Measurements from ENCODE around the gene CPNE6. TPM values are rescaled to one million over a fixed set of nuclear protein-coding genes. Genes with fewer than 3 reads are reported as not detected.

The CPNE6 gene
- polyA plus RNA-seq, 1 donor (not counting 4 experiments of a cell fraction or from before 2014, with no cell fraction given): not detected

DNA sequence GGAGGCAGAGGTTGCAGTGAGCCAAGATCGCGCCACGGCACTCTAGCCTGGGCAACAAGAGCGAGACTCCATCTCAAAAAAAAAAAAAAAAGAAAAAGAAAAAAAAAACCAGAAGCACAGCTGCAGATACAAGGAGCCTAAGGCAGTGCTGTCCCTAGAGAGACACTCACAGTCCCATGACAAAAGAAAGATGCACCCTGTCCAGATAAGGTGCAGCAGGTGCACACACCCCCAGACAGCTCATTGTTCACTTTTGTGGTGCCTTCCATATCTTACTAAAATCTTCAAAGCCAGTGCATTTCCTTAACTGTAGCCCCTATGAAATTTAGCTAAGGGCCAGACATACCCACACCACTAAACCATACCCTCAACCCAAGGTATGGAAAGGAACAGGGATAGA is 51.1 kb downstream of the CPNE6 start:
- H3K4me2 ChIP-seq (ENCODE audit: control insufficient read depth, extremely low read depth, insufficient read depth, low read depth, low read length): no peak overlapping the region
- no peaks in the 10 kb centered on the region for H3K79me2 ChIP-seq (ENCODE audit: control insufficient read depth, insufficient read depth, low read length)
- DNase-seq (ENCODE audit: low read depth, low spot score): no peak
- peaks cover 24 to 33% of the 10 kb centered on the region in 2 experiments for H3K36me3 ChIP-seq (ENCODE audit: control insufficient read depth in 2 of 2, extremely low read depth in 1 of 2, insufficient read depth in 2 of 2, low read length in 2 of 2)
- H3K9ac ChIP-seq (ENCODE audit: control insufficient read depth, extremely low read depth, insufficient read depth, low read length): no peak overlapping the region
- TF ChIP-seq EZH2 (IDR thresholded peaks at IDR 0.05; ENCODE audit: low read length): no peak
- no peaks in the 10 kb centered on the region for H3K27me3 ChIP-seq (ENCODE audit: control insufficient read depth, extremely low read depth, insufficient read depth, low read length)
- no peaks in the 10 kb centered on the region for H3K4me1 ChIP-seq (ENCODE audit: control insufficient read depth, extremely low read depth, insufficient read depth, low read length)
- H2AFZ ChIP-seq (ENCODE audit: control insufficient read depth, low read length): no peak overlapping the region
- H3K9me1 ChIP-seq (ENCODE audit: control insufficient read depth, extremely low read depth, insufficient read depth, low read length): no peaks in the 10 kb centered on the region
- no peak for FAIRE-seq
- H3K27ac ChIP-seq (ENCODE audit: control insufficient read depth, insufficient read depth, low read length): no peak overlapping the region
- no peak overlapping the region for H3K4me3 ChIP-seq (ENCODE audit: control insufficient read depth in 2 of 3, extremely low read depth in 1 of 3, insufficient read depth in 2 of 3, low read depth in 1 of 3, low read length in 3 of 3)
- H3K9me3 ChIP-seq (ENCODE audit: control insufficient read depth, low read depth, low read length): no peaks in the 10 kb centered on the region
- dilution Hi-C loops (cut with MboI; ENCODE audit: extremely low pct_ligation_motif_present, low sequenced_read_pairs): no loop called here
- H4K20me1 ChIP-seq (ENCODE audit: control insufficient read depth, extremely low read depth, insufficient read depth, low read length): no peaks in the 10 kb centered on the region

DNA sequence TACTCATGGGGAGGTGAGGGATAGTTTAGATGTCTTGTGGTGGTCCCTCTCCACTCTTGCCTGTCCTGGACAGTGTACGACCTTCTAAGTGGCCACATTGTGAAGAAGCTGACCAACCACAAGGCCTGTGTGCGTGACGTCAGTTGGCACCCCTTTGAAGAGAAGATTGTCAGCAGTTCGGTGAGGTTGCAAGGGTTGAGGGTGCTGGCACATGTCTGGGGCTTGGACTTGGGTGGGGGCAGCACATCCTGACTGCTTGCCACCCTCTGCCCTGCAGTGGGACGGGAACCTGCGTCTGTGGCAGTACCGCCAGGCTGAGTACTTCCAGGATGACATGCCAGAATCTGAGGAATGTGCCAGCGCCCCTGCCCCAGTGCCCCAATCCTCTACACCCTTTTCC is 51.5 kb downstream of the CPNE6 start:
- dilution Hi-C loops (cut with MboI; ENCODE audit: extremely low pct_ligation_motif_present, low sequenced_read_pairs): no loop called here
- no peak overlapping the region for H3K9ac ChIP-seq (ENCODE audit: control insufficient read depth, extremely low read depth, insufficient read depth, low read length)
- no peak overlapping the region for H3K4me3 ChIP-seq (ENCODE audit: control insufficient read depth in 2 of 3, extremely low read depth in 1 of 3, insufficient read depth in 2 of 3, low read depth in 1 of 3, low read length in 3 of 3)
- no peak overlapping the region for H2AFZ ChIP-seq (ENCODE audit: control insufficient read depth, low read length)
- no peaks in the 10 kb centered on the region for H3K9me1 ChIP-seq (ENCODE audit: control insufficient read depth, extremely low read depth, insufficient read depth, low read length)
- no peak overlapping the region for H3K4me2 ChIP-seq (ENCODE audit: control insufficient read depth, extremely low read depth, insufficient read depth, low read depth, low read length)
- no peak for FAIRE-seq
- no peaks in the 10 kb centered on the region for H4K20me1 ChIP-seq (ENCODE audit: control insufficient read depth, extremely low read depth, insufficient read depth, low read length)
- no peaks in the 10 kb centered on the region for H3K9me3 ChIP-seq (ENCODE audit: control insufficient read depth, low read depth, low read length)
- no peaks in the 10 kb centered on the region for H3K79me2 ChIP-seq (ENCODE audit: control insufficient read depth, insufficient read depth, low read length)
- no peak overlapping the region for H3K27ac ChIP-seq (ENCODE audit: control insufficient read depth, insufficient read depth, low read length)
- H3K4me1 ChIP-seq (ENCODE audit: control insufficient read depth, extremely low read depth, insufficient read depth, low read length): no peaks in the 10 kb centered on the region
- peaks cover 24 to 30% of the 10 kb centered on the region in 2 experiments for H3K36me3 ChIP-seq (ENCODE audit: control insufficient read depth in 2 of 2, extremely low read depth in 1 of 2, insufficient read depth in 2 of 2, low read length in 2 of 2)
- no peak for DNase-seq (ENCODE audit: low read depth, low spot score)
- TF ChIP-seq EZH2 (IDR thresholded peaks at IDR 0.05; ENCODE audit: low read length): no peak
- TF ChIP-seq, protein P1, sequence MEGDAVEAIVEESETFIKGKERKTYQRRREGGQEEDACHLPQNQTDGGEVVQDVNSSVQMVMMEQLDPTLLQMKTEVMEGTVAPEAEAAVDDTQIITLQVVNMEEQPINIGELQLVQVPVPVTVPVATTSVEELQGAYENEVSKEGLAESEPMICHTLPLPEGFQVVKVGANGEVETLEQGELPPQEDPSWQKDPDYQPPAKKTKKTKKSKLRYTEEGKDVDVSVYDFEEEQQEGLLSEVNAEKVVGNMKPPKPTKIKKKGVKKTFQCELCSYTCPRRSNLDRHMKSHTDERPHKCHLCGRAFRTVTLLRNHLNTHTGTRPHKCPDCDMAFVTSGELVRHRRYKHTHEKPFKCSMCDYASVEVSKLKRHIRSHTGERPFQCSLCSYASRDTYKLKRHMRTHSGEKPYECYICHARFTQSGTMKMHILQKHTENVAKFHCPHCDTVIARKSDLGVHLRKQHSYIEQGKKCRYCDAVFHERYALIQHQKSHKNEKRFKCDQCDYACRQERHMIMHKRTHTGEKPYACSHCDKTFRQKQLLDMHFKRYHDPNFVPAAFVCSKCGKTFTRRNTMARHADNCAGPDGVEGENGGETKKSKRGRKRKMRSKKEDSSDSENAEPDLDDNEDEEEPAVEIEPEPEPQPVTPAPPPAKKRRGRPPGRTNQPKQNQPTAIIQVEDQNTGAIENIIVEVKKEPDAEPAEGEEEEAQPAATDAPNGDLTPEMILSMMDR (optimal IDR thresholded peaks at IDR 0.05 in 1 of 3, IDR thresholded peaks at IDR 0.05 in 1 of 3, conservative IDR thresholded peaks at IDR 0.05 in 1 of 3; ENCODE audit: extremely low read depth in 1 of 3, insufficient read depth in 2 of 3, low read length in 3 of 3): no peak
- H3K27me3 ChIP-seq (ENCODE audit: control insufficient read depth, extremely low read depth, insufficient read depth, low read length): no peaks in the 10 kb centered on the region
